WTC11 (cell line): ENCODE measurements around the gene TBC1D1. TPM values are rescaled to one million over a fixed set of nuclear protein-coding genes. Genes with fewer than 3 reads are reported as not detected.

ENCODE experiments used
- ATAC-seq: fragments of 200-7000 bp; cut with Tn5 transposase; 2 replicates; pipeline ENCODE4 v1.10.0; 2021; ENCODE audit warnings: mild to moderate bottlenecking, moderate library complexity
- CTCF ChIA-PET: fragments of 300-600 bp; sonication (Branson Sonifier 250); formaldehyde crosslinking; loops from one replicate; lab custom pipeline; 2021; ENCODE audit warnings: antibody characterized with exemption; lab: Charles Lee
- POLR2A ChIA-PET: fragments of 350-600 bp; sonication (Branson Sonifier 250); formaldehyde crosslinking; loops from one replicate; lab custom pipeline; 2021; ENCODE audit warnings: antibody characterized with exemption; lab: Charles Lee
- DNase-seq: peaks from one replicate; pipeline ENCODE4 v3.0.0; 2021; ENCODE audit warnings: low spot score
- H3K27ac Mint-ChIP-seq: 2 replicates; pipeline ENCODE4 v1.8.0; 2021; ENCODE audit warnings: mixed read lengths
- H3K27me3 Mint-ChIP-seq: 2 replicates; pipeline ENCODE4 v1.8.0; 2021; ENCODE audit warnings: low read depth, mild to moderate bottlenecking, moderate library complexity, mixed read lengths
- H3K36me3 Mint-ChIP-seq: 2 replicates; pipeline ENCODE4 v1.8.0; 2021; ENCODE audit warnings: mixed read lengths
- H3K4me1 Mint-ChIP-seq: 2 replicates; pipeline ENCODE4 v1.8.0; 2022; ENCODE audit warnings: mixed read lengths
- H3K4me3 Mint-ChIP-seq: 2 replicates; pipeline ENCODE4 v1.8.0; 2021; ENCODE audit warnings: mild to moderate bottlenecking, moderate library complexity, mixed read lengths
- H3K9me3 Mint-ChIP-seq: 2 replicates; pipeline ENCODE4 v1.8.0; 2021; ENCODE audit warnings: mixed read lengths
- AFF4 ChIP-seq: sonication (generic); formaldehyde crosslinking; IDR thresholded peaks from 2 replicates; pipeline ENCODE4 v1.8.1; 2023; ENCODE audit warnings: mild to moderate bottlenecking, missing genetic modification reagents, borderline replicate concordance
- ATF3 ChIP-seq: sonication (generic); formaldehyde crosslinking; conservative IDR thresholded peaks from 2 replicates; pipeline ENCODE4 v1.8.1; 2022; ENCODE audit warnings: mild to moderate bottlenecking, missing genetic modification reagents
- GABPB1 ChIP-seq: sonication (generic); formaldehyde crosslinking; IDR thresholded peaks from 2 replicates; pipeline ENCODE4 v1.8.1; 2023; ENCODE audit warnings: mild to moderate bottlenecking, missing genetic modification reagents
- GRHL2 ChIP-seq: fragments of 250-450 bp; sonication (Bioruptor Pico); IDR thresholded peaks from 2 replicates; pipeline ENCODE4 v1.8.0; 2022; ENCODE audit warnings: mild to moderate bottlenecking, moderate library complexity; ENCODE audit not compliant: insufficient replicate concordance, severe bottlenecking
- GTF2I ChIP-seq: fragments of 250-450 bp; sonication (Bioruptor Pico); conservative IDR thresholded peaks from 2 replicates; pipeline ENCODE4 v1.4.0; 2021; ENCODE audit warnings: mild to moderate bottlenecking
- KAT7 ChIP-seq: sonication (generic); formaldehyde crosslinking; IDR thresholded peaks from 2 replicates; pipeline ENCODE4 v1.8.1; 2023; ENCODE audit warnings: missing genetic modification reagents, mild to moderate bottlenecking, borderline replicate concordance
- NR2C2 ChIP-seq: sonication (generic); formaldehyde crosslinking; IDR thresholded peaks from 2 replicates; pipeline ENCODE4 v1.8.0; 2022; ENCODE audit warnings: mild to moderate bottlenecking, missing genetic modification reagents
- SMAD3 ChIP-seq: sonication (generic); formaldehyde crosslinking; IDR thresholded peaks from 2 replicates; pipeline ENCODE4 v1.8.0; 2022; ENCODE audit warnings: missing genetic modification reagents, mild to moderate bottlenecking, borderline replicate concordance
- SMAD4 ChIP-seq: sonication (generic); formaldehyde crosslinking; IDR thresholded peaks from 2 replicates; pipeline ENCODE4 v1.8.0; 2022; ENCODE audit warnings: mild to moderate bottlenecking, missing genetic modification reagents
- SOX15 ChIP-seq: fragments of 250-450 bp; sonication (Bioruptor Pico); IDR thresholded peaks from 2 replicates; pipeline ENCODE4 v1.9.0; 2021; ENCODE audit warnings: mild to moderate bottlenecking
- TEAD1 ChIP-seq: sonication (generic); formaldehyde crosslinking; IDR thresholded peaks from 2 replicates; pipeline ENCODE4 v1.8.0; 2022; ENCODE audit warnings: mild to moderate bottlenecking, missing genetic modification reagents
- ZMAT4 ChIP-seq: fragments of 250-450 bp; sonication (Bioruptor Pico); IDR thresholded peaks from 2 replicates; pipeline ENCODE4 v1.9.0; 2021; ENCODE audit warnings: mild to moderate bottlenecking
- ZNF232 ChIP-seq: sonication (generic); formaldehyde crosslinking; IDR thresholded peaks from 2 replicates; pipeline ENCODE4 v1.8.0; 2022; ENCODE audit warnings: mild to moderate bottlenecking, missing genetic modification reagents
- ZNF423 ChIP-seq: fragments of 250-450 bp; sonication (Bioruptor Pico); IDR thresholded peaks from 2 replicates; pipeline ENCODE4 v2.1.2; 2022; ENCODE audit warnings: mild to moderate bottlenecking, moderate library complexity
- ZNF512 ChIP-seq: sonication (generic); formaldehyde crosslinking; IDR thresholded peaks from 2 replicates; pipeline ENCODE4 v1.8.1; 2022; ENCODE audit warnings: missing genetic modification reagents, borderline replicate concordance
- total RNA-seq: library from RNA; stranded (reverse); gene quantifications from 3 replicates; pipeline ENCODE4 v1.2.3, GENCODE V29; 2021
- TF ChIP-seq, protein P1 (sequence below): fragments of 250-450 bp; sonication (Bioruptor Pico); IDR thresholded peaks from 2 replicates; pipeline ENCODE4 v2.1.2; 2022; ENCODE audit warnings: mild to moderate bottlenecking, moderate library complexity
- TF ChIP-seq, protein P2 (sequence below): sonication (generic); formaldehyde crosslinking; IDR thresholded peaks from 2 replicates; pipeline ENCODE4 v1.8.0; 2022; ENCODE audit warnings: mild to moderate bottlenecking, missing genetic modification reagents
- TF ChIP-seq, protein P3 (sequence below): fragments of 250-450 bp; sonication (Bioruptor Pico); conservative IDR thresholded peaks from 2 replicates; pipeline ENCODE4 v1.9.0; 2021; ENCODE audit warnings: mild to moderate bottlenecking

Gene TBC1D1
- total RNA-seq, 1 experiment from 2014 or later = 134 TPM

GRCh38 chr4:38077791-38078489 is 187.1 kb downstream of the TBC1D1 start:
- DNase-seq (no peak), ATAC-seq (no peak)
- H3K9me3 Mint-ChIP-seq = no peaks in the 10 kb centered on the region
- TF ChIP-seq GABPB1 (CRISPR knock-in tag) (peak; percentile 30; the same call in 1 of the 2 replicates), ATF3 (CRISPR knock-in tag) (no peak)
- no peak overlapping the region for H3K4me3 Mint-ChIP-seq
- ChIA-PET POLR2A (no interaction called here), CTCF (interaction anchor here (1.9 kb wide), 1 partner anchor 9 kb away, joined by 8 read pairs; no protein-coding TSS in a partner anchor)
- H3K4me1 Mint-ChIP-seq = peaks cover 9% of the 10 kb centered on the region; the same call in 1 of the 2 replicates
- H3K27ac Mint-ChIP-seq = no peak overlapping the region; the same call in 1 of the 2 replicates
- peaks cover 32% of the 10 kb centered on the region for H3K36me3 Mint-ChIP-seq
- H3K27me3 Mint-ChIP-seq = no peaks in the 10 kb centered on the region

- ATAC-seq (no peak), DNase-seq (no peak)
- Mint-ChIP-seq H3K4me1 (peaks cover 9% of the 10 kb centered on the region; the same call in 1 of the 2 replicates), H3K27me3 (no peaks in the 10 kb centered on the region), H3K36me3 (peaks cover 26% of the 10 kb centered on the region), H3K27ac (no peak overlapping the region), H3K9me3 (no peaks in the 10 kb centered on the region), H3K4me3 (no peak overlapping the region)
- POLR2A ChIA-PET = no interaction called here
- no peak for TF ChIP-seq ZNF512 (CRISPR knock-in tag)
- no peak for TF ChIP-seq SMAD3 (CRISPR knock-in tag)
- TF ChIP-seq, protein P1, sequence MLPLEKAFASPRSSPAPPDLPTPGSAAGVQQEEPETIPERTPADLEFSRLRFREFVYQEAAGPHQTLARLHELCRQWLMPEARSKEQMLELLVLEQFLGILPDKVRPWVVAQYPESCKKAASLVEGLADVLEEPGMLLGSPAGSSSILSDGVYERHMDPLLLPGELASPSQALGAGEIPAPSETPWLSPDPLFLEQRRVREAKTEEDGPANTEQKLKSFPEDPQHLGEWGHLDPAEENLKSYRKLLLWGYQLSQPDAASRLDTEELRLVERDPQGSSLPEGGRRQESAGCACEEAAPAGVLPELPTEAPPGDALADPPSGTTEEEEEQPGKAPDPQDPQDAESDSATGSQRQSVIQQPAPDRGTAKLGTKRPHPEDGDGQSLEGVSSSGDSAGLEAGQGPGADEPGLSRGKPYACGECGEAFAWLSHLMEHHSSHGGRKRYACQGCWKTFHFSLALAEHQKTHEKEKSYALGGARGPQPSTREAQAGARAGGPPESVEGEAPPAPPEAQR (CRISPR knock-in tag) = no peak
- TF ChIP-seq TEAD1 (CRISPR knock-in tag) = no peak
- no peak for TF ChIP-seq KAT7 (CRISPR knock-in tag)
- TF ChIP-seq ATF3 (CRISPR knock-in tag) = no peak
- no peak for TF ChIP-seq GRHL2 (CRISPR knock-in tag)
- TF ChIP-seq, protein P2, sequence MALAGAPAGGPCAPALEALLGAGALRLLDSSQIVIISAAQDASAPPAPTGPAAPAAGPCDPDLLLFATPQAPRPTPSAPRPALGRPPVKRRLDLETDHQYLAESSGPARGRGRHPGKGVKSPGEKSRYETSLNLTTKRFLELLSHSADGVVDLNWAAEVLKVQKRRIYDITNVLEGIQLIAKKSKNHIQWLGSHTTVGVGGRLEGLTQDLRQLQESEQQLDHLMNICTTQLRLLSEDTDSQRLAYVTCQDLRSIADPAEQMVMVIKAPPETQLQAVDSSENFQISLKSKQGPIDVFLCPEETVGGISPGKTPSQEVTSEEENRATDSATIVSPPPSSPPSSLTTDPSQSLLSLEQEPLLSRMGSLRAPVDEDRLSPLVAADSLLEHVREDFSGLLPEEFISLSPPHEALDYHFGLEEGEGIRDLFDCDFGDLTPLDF (CRISPR knock-in tag) = no peak
- TF ChIP-seq ZNF423 (CRISPR knock-in tag) = no peak
- no peak for TF ChIP-seq ZNF232 (CRISPR knock-in tag)
- no peak for TF ChIP-seq ZMAT4 (CRISPR knock-in tag)
- no peak for TF ChIP-seq SMAD4
- TF ChIP-seq NR2C2 (CRISPR knock-in tag) = no peak
- TF ChIP-seq, protein P3, sequence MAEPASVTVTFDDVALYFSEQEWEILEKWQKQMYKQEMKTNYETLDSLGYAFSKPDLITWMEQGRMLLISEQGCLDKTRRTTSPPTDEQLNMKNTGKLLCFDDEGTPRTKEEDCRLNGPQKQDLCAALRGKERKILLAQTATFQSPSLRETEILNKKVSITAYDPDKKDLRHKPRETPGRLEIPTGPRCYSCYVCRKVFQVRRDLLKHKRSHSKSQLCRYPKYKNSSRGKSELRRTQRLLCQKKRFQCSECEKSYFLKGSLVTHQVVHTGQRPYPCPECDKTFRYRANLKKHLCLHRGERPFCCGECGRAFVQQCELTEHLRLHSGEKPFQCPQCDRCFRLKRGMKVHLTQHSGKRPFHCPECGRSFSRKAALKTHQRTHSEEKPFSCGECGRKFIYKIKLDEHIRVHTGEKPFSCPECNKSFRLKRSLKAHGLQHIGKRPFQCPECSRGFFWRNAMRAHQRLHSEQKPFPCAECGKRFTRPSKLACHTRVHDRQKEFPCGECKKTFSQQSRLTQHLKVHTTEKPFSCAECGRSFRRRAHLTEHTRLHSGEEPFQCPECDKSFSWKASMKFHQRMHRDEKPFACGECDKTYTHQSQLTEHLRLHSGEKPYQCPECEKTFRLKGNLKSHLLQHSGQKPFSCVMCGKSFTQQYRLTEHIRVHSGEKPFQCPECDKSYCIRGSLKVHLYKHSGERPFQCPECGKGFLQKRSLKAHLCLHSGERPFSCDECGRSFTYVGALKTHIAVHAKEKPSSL = no peak
- TF ChIP-seq GTF2I (CRISPR knock-in tag) = no peak
- TF ChIP-seq SOX15 (CRISPR knock-in tag) = no peak
- no peak for TF ChIP-seq AFF4 (CRISPR knock-in tag)
- CTCF ChIA-PET = interaction anchor here (1.9 kb wide), 1 partner anchor 9 kb away, joined by 8 read pairs; no protein-coding TSS in a partner anchor
Measured at GRCh38 chr4:38078590-38079421, 187.9 kb downstream of the TBC1D1 start.
